HEK293 (cell line): Measurements from ENCODE around the gene TPM3.
"Not testable (repeated sequence)": the region's sequence is repeated elsewhere in the genome, so short reads cannot be mapped to it uniquely, and the experiment has no call there.

Source experiments
- CTCF ChIA-PET: fragments of 350-600 bp; formaldehyde crosslinking; extraction: SDS; loops from one replicate; lab custom pipeline; 2021; ENCODE audit warnings: antibody characterized with exemption; lab: Yijun Ruan, JAX
- POLR2A ChIA-PET: fragments of 300-600 bp; formaldehyde crosslinking; extraction: SDS; loops from one replicate; lab custom pipeline; 2020; ENCODE audit warnings: antibody characterized with exemption, inconsistent platforms; lab: Yijun Ruan, JAX
- H3K27ac ChIP-seq: fragments of 200-500 bp; sonication (Bioruptor generic); 2 replicates; pipeline ENCODE4 v1.5.1; 2014; ENCODE audit warnings: low read depth, low read length, control low read depth, inconsistent platforms; ENCODE audit errors: extremely low read depth
- H3K36me3 ChIP-seq, 2 experiments: fragments of 200-500 bp in 1 of 2; sonication (Bioruptor generic) in 1 of 2; 1 replicate in 1 of 2; 2 replicates in 1 of 2; pipeline ENCODE4 v1.5.1; 2014 to 2017; ENCODE audit warnings: inconsistent platforms in 2 of 2, low read length in 2 of 2; ENCODE audit not compliant: control insufficient read depth in 2 of 2, insufficient read depth in 1 of 2
- H3K4me1 ChIP-seq: fragments of 200-500 bp; sonication (Bioruptor generic); 2 replicates; pipeline ENCODE4 v1.5.1; 2014; ENCODE audit warnings: mild to moderate bottlenecking, low read length, inconsistent platforms; ENCODE audit not compliant: control insufficient read depth, insufficient read depth
- H3K4me3 ChIP-seq: 2 replicates; pipeline ENCODE4 v1.5.1; 2011; ENCODE audit warnings: low read depth, mild to moderate bottlenecking, control low read depth, low read length, moderate library complexity
- H3K9me3 ChIP-seq: fragments of 200-500 bp; sonication (Bioruptor generic); 2 replicates; pipeline ENCODE4 v1.5.1; 2014; ENCODE audit warnings: low read depth, low read length, inconsistent platforms; ENCODE audit not compliant: control insufficient read depth, insufficient read depth
- BCL11A ChIP-seq: fragments of 450-650 bp; formaldehyde crosslinking; IDR thresholded peaks from 2 replicates; pipeline ENCODE4 v1.5.1; 2016; ENCODE audit warnings: low read depth, missing biosample characterization, missing genetic modification characterization
- HOXA7 ChIP-seq: sonication (generic); formaldehyde crosslinking; IDR thresholded peaks from 2 replicates; pipeline ENCODE4 v1.8.1; 2022; ENCODE audit warnings: missing genetic modification reagents, borderline replicate concordance
- KLF7 ChIP-seq: fragments of 450-650 bp; formaldehyde crosslinking; IDR thresholded peaks from 2 replicates; pipeline ENCODE4 v1.5.1; 2016; ENCODE audit warnings: missing biosample characterization, missing genetic modification characterization, borderline replicate concordance
- MYNN ChIP-seq: fragments of 450-650 bp; formaldehyde crosslinking; IDR thresholded peaks from 2 replicates; pipeline ENCODE4 v1.5.1; 2016; ENCODE audit warnings: missing biosample characterization, missing genetic modification characterization, borderline replicate concordance
- PRDM6 ChIP-seq: fragments of 450-650 bp; formaldehyde crosslinking; IDR thresholded peaks from 2 replicates; pipeline ENCODE4 v1.5.1; 2017; ENCODE audit warnings: missing biosample characterization, missing genetic modification characterization
- REST ChIP-seq: fragments of 450-650 bp; formaldehyde crosslinking; IDR thresholded peaks from 2 replicates; pipeline ENCODE4 v1.5.1; 2016; ENCODE audit warnings: missing biosample characterization, missing genetic modification characterization
- SALL2 ChIP-seq: fragments of 450-650 bp; formaldehyde crosslinking; IDR thresholded peaks from 2 replicates; pipeline ENCODE4 v1.5.0; 2017; ENCODE audit warnings: missing biosample characterization, mild to moderate bottlenecking, missing genetic modification characterization, borderline replicate concordance
- SCRT1 ChIP-seq: fragments of 450-650 bp; formaldehyde crosslinking; IDR thresholded peaks from 2 replicates; pipeline ENCODE4 v1.5.1; 2016; ENCODE audit warnings: missing biosample characterization, missing genetic modification characterization, borderline replicate concordance
- SCRT2 ChIP-seq: fragments of 450-650 bp; formaldehyde crosslinking; IDR thresholded peaks from 2 replicates; pipeline ENCODE4 v1.5.1; 2016; ENCODE audit warnings: missing biosample characterization, missing genetic modification characterization
- TCF7L2 ChIP-seq: IDR thresholded peaks from 2 replicates; pipeline ENCODE4 v1.6.1; 2011; ENCODE audit warnings: low read depth, mild to moderate bottlenecking, inconsistent platforms, low read length, moderate library complexity, borderline replicate concordance
- ZBTB17 ChIP-seq: fragments of 450-650 bp; formaldehyde crosslinking; IDR thresholded peaks from 2 replicates; pipeline ENCODE4 v1.5.1; 2016; ENCODE audit warnings: missing biosample characterization, missing genetic modification characterization
- ZEB2 ChIP-seq: fragments of 450-650 bp; formaldehyde crosslinking; IDR thresholded peaks from 2 replicates; pipeline ENCODE4 v1.5.1; 2016; ENCODE audit warnings: missing biosample characterization, missing genetic modification characterization
- ZFHX2 ChIP-seq: fragments of 450-650 bp; formaldehyde crosslinking; conservative IDR thresholded peaks from 2 replicates; pipeline ENCODE4 v1.5.1; 2016; ENCODE audit warnings: missing biosample characterization, missing genetic modification characterization
- ZFP3 ChIP-seq: fragments of 450-650 bp; formaldehyde crosslinking; IDR thresholded peaks from 2 replicates; pipeline ENCODE4 v1.5.1; 2016; ENCODE audit warnings: low read depth, missing biosample characterization, missing genetic modification characterization
- ZNF155 ChIP-seq: fragments of 450-650 bp; formaldehyde crosslinking; IDR thresholded peaks from 2 replicates; pipeline ENCODE4 v1.5.1; 2016; ENCODE audit warnings: missing biosample characterization, missing genetic modification characterization
- ZNF24 ChIP-seq: fragments of 450-650 bp; formaldehyde crosslinking; IDR thresholded peaks from 2 replicates; pipeline ENCODE4 v1.5.1; 2016; ENCODE audit warnings: missing biosample characterization, missing genetic modification characterization
- ZNF266 ChIP-seq: fragments of 450-650 bp; formaldehyde crosslinking; IDR thresholded peaks from 2 replicates; pipeline ENCODE4 v1.5.1; 2016; ENCODE audit warnings: missing biosample characterization, missing genetic modification characterization, low read depth
- ZNF549 ChIP-seq: fragments of 450-650 bp; IDR thresholded peaks from 2 replicates; pipeline ENCODE4 v1.5.1; 2018; ENCODE audit warnings: missing biosample characterization, missing genetic modification characterization, mild to moderate bottlenecking, inconsistent platforms, moderate library complexity
- ZNF558 ChIP-seq: fragments of 450-650 bp; formaldehyde crosslinking; IDR thresholded peaks from 2 replicates; pipeline ENCODE4 v1.5.1; 2016; ENCODE audit warnings: missing biosample characterization, missing genetic modification characterization
- ZNF777 ChIP-seq: fragments of 450-650 bp; formaldehyde crosslinking; IDR thresholded peaks from 2 replicates; pipeline ENCODE4 v1.5.1; 2017; ENCODE audit warnings: missing biosample characterization, missing genetic modification characterization, borderline replicate concordance
- ZNF837 ChIP-seq: fragments of 450-650 bp; formaldehyde crosslinking; IDR thresholded peaks from 2 replicates; pipeline ENCODE4 v1.5.1; 2016; ENCODE audit warnings: missing biosample characterization, missing genetic modification characterization
- ZSCAN5A ChIP-seq: fragments of 450-650 bp; formaldehyde crosslinking; IDR thresholded peaks from 2 replicates; pipeline ENCODE4 v1.5.1; 2016; ENCODE audit warnings: missing biosample characterization, missing genetic modification characterization

The TPM3 gene

GRCh38 chr1:154231112-154231511, 39.2 kb upstream of the TPM3 start:
- H3K36me3 ChIP-seq = peaks cover 77 to 98% of the 10 kb centered on the region in 2 experiments
- H3K27ac ChIP-seq, H3K4me3 ChIP-seq, CTCF ChIA-PET, H3K9me3 ChIP-seq, H3K4me1 ChIP-seq: not testable (repeated sequence)
- POLR2A ChIA-PET = interaction anchor here (1.9 kb wide), 1 partner anchor 10 kb away, joined by 10 read pairs; the partner anchor contains the start of gene UBAP2L
- TF ChIP-seq SCRT1 (tag by site-specific recombination) (peak; percentile 96), SCRT2 (tag by site-specific recombination) (peak; percentile 78)

GRCh38 chr1:154225370-154225769, 33.5 kb upstream of the TPM3 start:
- Histone ChIP-seq H3K36me3 (peaks cover 39 to 68% of the 10 kb centered on the region in 2 experiments), H3K4me3 (no peak overlapping the region), H3K27ac (no peak overlapping the region), H3K9me3 (no peaks in the 10 kb centered on the region), H3K4me1 (no peaks in the 10 kb centered on the region)
- CTCF ChIA-PET = interaction anchor here (0.8 kb wide), 1 partner anchor 34 kb away, joined by 4 read pairs; no protein-coding TSS in a partner anchor
- POLR2A ChIA-PET = no interaction called here
- no peak for TF ChIP-seq ZNF837 (tag by site-specific recombination)
- TF ChIP-seq BCL11A = no peak
- no peak for TF ChIP-seq TCF7L2
- TF ChIP-seq ZNF24 (tag by site-specific recombination) = no peak
- TF ChIP-seq ZFP3 (tag by site-specific recombination) = no peak
- TF ChIP-seq MYNN = no peak
- TF ChIP-seq ZNF558 = no peak
- no peak for TF ChIP-seq ZNF777 (tag by site-specific recombination)
- TF ChIP-seq ZNF549 (tag by site-specific recombination) = no peak
- no peak for TF ChIP-seq ZFHX2 (tag by site-specific recombination)
- no peak for TF ChIP-seq ZBTB17
- no peak for TF ChIP-seq ZSCAN5A (tag by site-specific recombination)
- no peak for TF ChIP-seq KLF7 (tag by site-specific recombination)
- no peak for TF ChIP-seq SALL2 (tag by site-specific recombination)
- TF ChIP-seq ZNF266 (tag by site-specific recombination) = no peak
- TF ChIP-seq ZNF155 = no peak
- no peak for TF ChIP-seq HOXA7 (CRISPR knock-in tag)

- CTCF ChIA-PET = interaction anchor here (0.7 to 2.5 kb wide), 2 partner anchors 24 to 48 kb away, joined by 3 to 8 read pairs; no protein-coding TSS in a partner anchor
- Histone ChIP-seq H3K4me3 (no peak overlapping the region), H3K4me1 (no peaks in the 10 kb centered on the region), H3K36me3 (peaks cover 28 to 61% of the 10 kb centered on the region in 2 experiments), H3K27ac (no peak overlapping the region), H3K9me3 (no peaks in the 10 kb centered on the region)
- TF ChIP-seq PRDM6 (tag by site-specific recombination) = 0 out of 2 replicates have a peak, but pooled peaks have one; percentile 19
- TF ChIP-seq ZEB2 (tag by site-specific recombination) = no peak
- TF ChIP-seq REST = no peak
- POLR2A ChIA-PET = interaction anchor here (1.0 kb wide), 1 partner anchor 24 kb away, joined by 3 read pairs; no protein-coding TSS in a partner anchor
These were observed 31.7 kb upstream of the TPM3 start for GRCh38 chr1:154223621-154224020.
